ENCODE results near the gene LMAN2L. TPM values are rescaled to one million over a fixed set of nuclear protein-coding genes. Genes with fewer than 3 reads are reported as not detected.

LMAN2L gene
- 38.7 TPM for polyA plus RNA-seq (2013, experiment 1 of 4)
- polyA plus RNA-seq (2013, experiment 2 of 4): 45.6 TPM
- polyA plus RNA-seq (2013, experiment 3 of 4): 30.2 TPM
- polyA plus RNA-seq (2013, experiment 4 of 4): 37.2 TPM

- Histone ChIP-seq H3K4me3 (ENCODE audit: insufficient read depth, low read depth, low read length) (peak within 1 kb of the TSS; percentile 86), H3K4me1 (ENCODE audit: control insufficient read depth, insufficient read depth, low read length) (no peaks in the 10 kb centered on the region), H3K27ac (ENCODE audit: insufficient read depth, low read depth, low read length, poor library complexity, severe bottlenecking) (no peak within 1 kb of the TSS), H3K27me3 (ENCODE audit: control insufficient read depth, insufficient read depth, low read length, poor library complexity, severe bottlenecking) (no peaks in the 10 kb centered on the region), H3K9me3 (ENCODE audit: control insufficient read depth, low read length) (no peaks in the 10 kb centered on the region), H3K36me3 (ENCODE audit: control insufficient read depth, insufficient read depth, low read length) (peaks cover 11% of the 10 kb centered on the region)
- WGBS, 2 experiments: 0 to 1% methylated on average over 43 of the region's 43 CpGs
These were observed at the start of gene LMAN2L for GRCh38 chr2:96739633-96740428. Gene LMAN2L, minus strand, starts transcription at chr2:96740064. Its CDS starts 24 bp downstream, at chr2:96740040.

- H3K4me3 ChIP-seq (ENCODE audit: insufficient read depth, low read depth, low read length): no peak overlapping the region
- H3K27ac ChIP-seq (ENCODE audit: insufficient read depth, low read depth, low read length, poor library complexity, severe bottlenecking): no peak overlapping the region
- no peaks in the 10 kb centered on the region for H3K36me3 ChIP-seq (ENCODE audit: control insufficient read depth, insufficient read depth, low read length)
- H3K4me1 ChIP-seq (ENCODE audit: control insufficient read depth, insufficient read depth, low read length): peaks cover 10% of the 10 kb centered on the region
- no peaks in the 10 kb centered on the region for H3K9me3 ChIP-seq (ENCODE audit: control insufficient read depth, low read length)
- WGBS, 2 experiments: 89 to 92% methylated on average over 6 of the region's 6 CpGs
- no peaks in the 10 kb centered on the region for H3K27me3 ChIP-seq (ENCODE audit: control insufficient read depth, insufficient read depth, low read length, poor library complexity, severe bottlenecking)
These were observed 49.4 kb upstream of the LMAN2L start for GRCh38 chr2:96789245-96789617.

GRCh38 chr2:96788442-96789244 lies 48.8 kb upstream of the LMAN2L start:
- Histone ChIP-seq H3K36me3 (ENCODE audit: control insufficient read depth, insufficient read depth, low read length) (no peaks in the 10 kb centered on the region), H3K27ac (ENCODE audit: insufficient read depth, low read depth, low read length, poor library complexity, severe bottlenecking) (no peak overlapping the region), H3K27me3 (ENCODE audit: control insufficient read depth, insufficient read depth, low read length, poor library complexity, severe bottlenecking) (no peaks in the 10 kb centered on the region), H3K4me3 (ENCODE audit: insufficient read depth, low read depth, low read length) (no peak overlapping the region), H3K9me3 (ENCODE audit: control insufficient read depth, low read length) (no peaks in the 10 kb centered on the region), H3K4me1 (ENCODE audit: control insufficient read depth, insufficient read depth, low read length) (peaks cover 10% of the 10 kb centered on the region)
- WGBS, 2 experiments: 82 to 84% methylated on average over 17 of the region's 17 CpGs

GRCh38 chr2:96787411-96787810 lies 47.5 kb upstream of the LMAN2L start:
- Histone ChIP-seq H3K4me3 (ENCODE audit: insufficient read depth, low read depth, low read length) (no peak overlapping the region), H3K4me1 (ENCODE audit: control insufficient read depth, insufficient read depth, low read length) (peaks cover 10% of the 10 kb centered on the region), H3K27me3 (ENCODE audit: control insufficient read depth, insufficient read depth, low read length, poor library complexity, severe bottlenecking) (no peaks in the 10 kb centered on the region), H3K9me3 (ENCODE audit: control insufficient read depth, low read length) (no peaks in the 10 kb centered on the region), H3K27ac (ENCODE audit: insufficient read depth, low read depth, low read length, poor library complexity, severe bottlenecking) (no peak overlapping the region), H3K36me3 (ENCODE audit: control insufficient read depth, insufficient read depth, low read length) (no peaks in the 10 kb centered on the region)
- WGBS, 2 experiments: 89 to 98% methylated on average over 3 of the region's 3 CpGs

- no peak overlapping the region for H3K4me3 ChIP-seq (ENCODE audit: insufficient read depth, low read depth, low read length)
- no peak overlapping the region for H3K27ac ChIP-seq (ENCODE audit: insufficient read depth, low read depth, low read length, poor library complexity, severe bottlenecking)
- H3K4me1 ChIP-seq (ENCODE audit: control insufficient read depth, insufficient read depth, low read length): peaks cover 4% of the 10 kb centered on the region
- no peaks in the 10 kb centered on the region for H3K9me3 ChIP-seq (ENCODE audit: control insufficient read depth, low read length)
- H3K27me3 ChIP-seq (ENCODE audit: control insufficient read depth, insufficient read depth, low read length, poor library complexity, severe bottlenecking): no peaks in the 10 kb centered on the region
- WGBS, 2 experiments: 89 to 91% methylated on average over 4 of the region's 4 CpGs
- H3K36me3 ChIP-seq (ENCODE audit: control insufficient read depth, insufficient read depth, low read length): no peaks in the 10 kb centered on the region
These were observed 43.5 kb upstream of the LMAN2L start for GRCh38 chr2:96783388-96783787.

GRCh38 chr2:96775160-96775559 lies 35.3 kb upstream of the LMAN2L start:
- H3K4me3 ChIP-seq (ENCODE audit: insufficient read depth, low read depth, low read length): no peak overlapping the region
- no peaks in the 10 kb centered on the region for H3K9me3 ChIP-seq (ENCODE audit: control insufficient read depth, low read length)
- H3K4me1 ChIP-seq (ENCODE audit: control insufficient read depth, insufficient read depth, low read length): no peaks in the 10 kb centered on the region
- no peak overlapping the region for H3K27ac ChIP-seq (ENCODE audit: insufficient read depth, low read depth, low read length, poor library complexity, severe bottlenecking)
- WGBS, 2 experiments: 57 to 63% methylated on average over 1 of the region's 1 CpG
- no peaks in the 10 kb centered on the region for H3K36me3 ChIP-seq (ENCODE audit: control insufficient read depth, insufficient read depth, low read length)
- H3K27me3 ChIP-seq (ENCODE audit: control insufficient read depth, insufficient read depth, low read length, poor library complexity, severe bottlenecking): no peaks in the 10 kb centered on the region

GRCh38 chr2:96773922-96774321 lies 34.1 kb upstream of the LMAN2L start:
- no peaks in the 10 kb centered on the region for H3K27me3 ChIP-seq (ENCODE audit: control insufficient read depth, insufficient read depth, low read length, poor library complexity, severe bottlenecking)
- H3K9me3 ChIP-seq (ENCODE audit: control insufficient read depth, low read length): no peaks in the 10 kb centered on the region
- WGBS, 2 experiments: 84 to 86% methylated on average over 7 of the region's 7 CpGs
- no peak overlapping the region for H3K4me3 ChIP-seq (ENCODE audit: insufficient read depth, low read depth, low read length)
- no peak overlapping the region for H3K27ac ChIP-seq (ENCODE audit: insufficient read depth, low read depth, low read length, poor library complexity, severe bottlenecking)
- no peaks in the 10 kb centered on the region for H3K4me1 ChIP-seq (ENCODE audit: control insufficient read depth, insufficient read depth, low read length)
- no peaks in the 10 kb centered on the region for H3K36me3 ChIP-seq (ENCODE audit: control insufficient read depth, insufficient read depth, low read length)

GRCh38 chr2:96772903-96773671 lies 33.2 kb upstream of the LMAN2L start:
- 94 to 97% methylated on average over 7 to 12 of the region's 12 CpGs for WGBS, 2 experiments
- no peaks in the 10 kb centered on the region for H3K36me3 ChIP-seq (ENCODE audit: control insufficient read depth, insufficient read depth, low read length)
- H3K4me1 ChIP-seq (ENCODE audit: control insufficient read depth, insufficient read depth, low read length): no peaks in the 10 kb centered on the region
- H3K27ac ChIP-seq (ENCODE audit: insufficient read depth, low read depth, low read length, poor library complexity, severe bottlenecking): no peak overlapping the region
- H3K27me3 ChIP-seq (ENCODE audit: control insufficient read depth, insufficient read depth, low read length, poor library complexity, severe bottlenecking): no peaks in the 10 kb centered on the region
- no peaks in the 10 kb centered on the region for H3K9me3 ChIP-seq (ENCODE audit: control insufficient read depth, low read length)
- H3K4me3 ChIP-seq (ENCODE audit: insufficient read depth, low read depth, low read length): no peak overlapping the region

- H3K27me3 ChIP-seq (ENCODE audit: control insufficient read depth, insufficient read depth, low read length, poor library complexity, severe bottlenecking): no peaks in the 10 kb centered on the region
- H3K9me3 ChIP-seq (ENCODE audit: control insufficient read depth, low read length): no peaks in the 10 kb centered on the region
- 93 to 94% methylated on average over 20 of the region's 20 CpGs for WGBS, 2 experiments
- no peaks in the 10 kb centered on the region for H3K36me3 ChIP-seq (ENCODE audit: control insufficient read depth, insufficient read depth, low read length)
- H3K27ac ChIP-seq (ENCODE audit: insufficient read depth, low read depth, low read length, poor library complexity, severe bottlenecking): no peak overlapping the region
- no peaks in the 10 kb centered on the region for H3K4me1 ChIP-seq (ENCODE audit: control insufficient read depth, insufficient read depth, low read length)
- H3K4me3 ChIP-seq (ENCODE audit: insufficient read depth, low read depth, low read length): no peak overlapping the region
These were observed 32.1 kb upstream of the LMAN2L start for GRCh38 chr2:96771796-96772618.

All from ectodermal cell (in vitro differentiated cells).